HEK293 (cell line): ENCODE data around the gene SAMD11.

ENCODE experiments used
- CTCF ChIA-PET: fragments of 350-600 bp; formaldehyde crosslinking; extraction: SDS; loops from one replicate; lab custom pipeline; 2021; ENCODE audit warnings: antibody characterized with exemption; lab: Yijun Ruan, JAX
- POLR2A ChIA-PET: fragments of 300-600 bp; formaldehyde crosslinking; extraction: SDS; loops from one replicate; lab custom pipeline; 2020; ENCODE audit warnings: antibody characterized with exemption, inconsistent platforms; lab: Yijun Ruan, JAX
- H3K27ac ChIP-seq: fragments of 200-500 bp; sonication (Bioruptor generic); 2 replicates; pipeline ENCODE4 v1.5.1; 2014; ENCODE audit warnings: low read depth, low read length, control low read depth, inconsistent platforms; ENCODE audit errors: extremely low read depth
- H3K36me3 ChIP-seq, 2 experiments: fragments of 200-500 bp in 1 of 2; sonication (Bioruptor generic) in 1 of 2; 1 replicate in 1 of 2; 2 replicates in 1 of 2; pipeline ENCODE4 v1.5.1; 2014 to 2017; ENCODE audit warnings: inconsistent platforms in 2 of 2, low read length in 2 of 2; ENCODE audit not compliant: control insufficient read depth in 2 of 2, insufficient read depth in 1 of 2
- H3K4me1 ChIP-seq: fragments of 200-500 bp; sonication (Bioruptor generic); 2 replicates; pipeline ENCODE4 v1.5.1; 2014; ENCODE audit warnings: mild to moderate bottlenecking, low read length, inconsistent platforms; ENCODE audit not compliant: control insufficient read depth, insufficient read depth
- H3K4me3 ChIP-seq: 2 replicates; pipeline ENCODE4 v1.5.1; 2011; ENCODE audit warnings: low read depth, mild to moderate bottlenecking, control low read depth, low read length, moderate library complexity
- H3K9me3 ChIP-seq: fragments of 200-500 bp; sonication (Bioruptor generic); 2 replicates; pipeline ENCODE4 v1.5.1; 2014; ENCODE audit warnings: low read depth, low read length, inconsistent platforms; ENCODE audit not compliant: control insufficient read depth, insufficient read depth
- EGR2 ChIP-seq: fragments of 450-650 bp; formaldehyde crosslinking; IDR thresholded peaks from 2 replicates; pipeline ENCODE4 v1.5.1; 2016; ENCODE audit warnings: low read depth, missing biosample characterization, missing genetic modification characterization
- FEZF1 ChIP-seq: fragments of 450-650 bp; formaldehyde crosslinking; IDR thresholded peaks from 2 replicates; pipeline ENCODE4 v1.5.1; 2016; ENCODE audit warnings: missing biosample characterization, missing genetic modification characterization
- GFI1B ChIP-seq: fragments of 450-650 bp; formaldehyde crosslinking; IDR thresholded peaks from 2 replicates; pipeline ENCODE4 v1.5.1; 2016; ENCODE audit warnings: missing biosample characterization, missing genetic modification characterization
- GLIS2 ChIP-seq: fragments of 450-650 bp; formaldehyde crosslinking; IDR thresholded peaks from 2 replicates; pipeline ENCODE4 v1.5.1; 2016; ENCODE audit warnings: missing biosample characterization, missing genetic modification characterization
- KLF1 ChIP-seq: fragments of 450-650 bp; formaldehyde crosslinking; IDR thresholded peaks from 2 replicates; pipeline ENCODE4 v1.5.1; 2016; ENCODE audit warnings: missing biosample characterization, missing genetic modification characterization
- OVOL3 ChIP-seq: fragments of 450-650 bp; formaldehyde crosslinking; IDR thresholded peaks from 2 replicates; pipeline ENCODE4 v1.5.1; 2016; ENCODE audit warnings: missing biosample characterization, missing genetic modification characterization
- SCRT1 ChIP-seq: fragments of 450-650 bp; formaldehyde crosslinking; IDR thresholded peaks from 2 replicates; pipeline ENCODE4 v1.5.1; 2016; ENCODE audit warnings: missing biosample characterization, missing genetic modification characterization, borderline replicate concordance
- SETDB1 ChIP-seq: IDR thresholded peaks from one replicate; pipeline ENCODE4 v1.6.1; 2017; ENCODE audit warnings: mild to moderate bottlenecking, low read length, moderate library complexity, mixed read lengths; ENCODE audit not compliant: insufficient read length
- ZBTB20 ChIP-seq: fragments of 450-650 bp; formaldehyde crosslinking; IDR thresholded peaks from 2 replicates; pipeline ENCODE4 v1.5.1; 2016; ENCODE audit warnings: missing biosample characterization, missing genetic modification characterization
- ZFHX2 ChIP-seq: fragments of 450-650 bp; formaldehyde crosslinking; conservative IDR thresholded peaks from 2 replicates; pipeline ENCODE4 v1.5.1; 2016; ENCODE audit warnings: missing biosample characterization, missing genetic modification characterization
- ZIC2 ChIP-seq: fragments of 450-650 bp; formaldehyde crosslinking; IDR thresholded peaks from 2 replicates; pipeline ENCODE4 v1.5.1; 2016; ENCODE audit warnings: missing biosample characterization, missing genetic modification characterization
- ZNF10 ChIP-seq: fragments of 450-650 bp; formaldehyde crosslinking; IDR thresholded peaks from 2 replicates; pipeline ENCODE4 v1.5.1; 2017; ENCODE audit warnings: missing biosample characterization, missing genetic modification characterization
- ZNF132 ChIP-seq: fragments of 450-650 bp; formaldehyde crosslinking; IDR thresholded peaks from 2 replicates; pipeline ENCODE4 v1.5.1; 2017; ENCODE audit warnings: missing biosample characterization, missing genetic modification characterization, borderline replicate concordance
- ZNF138 ChIP-seq: fragments of 450-650 bp; formaldehyde crosslinking; IDR thresholded peaks from 2 replicates; pipeline ENCODE4 v1.5.1; 2016; ENCODE audit warnings: missing biosample characterization, missing genetic modification characterization, borderline replicate concordance
- ZNF274 ChIP-seq, 2 experiments: fragments of 200-500 bp in 1 of 2; fragments of 450-650 bp in 1 of 2; sonication (Bioruptor generic) in 1 of 2; formaldehyde crosslinking in 1 of 2; IDR thresholded peaks; 2 replicates each; pipeline versions ENCODE4 v1.5.1 to v1.6.1; 2014 to 2016; ENCODE audit warnings: borderline replicate concordance in 1 of 2, inconsistent platforms in 1 of 2, low read length in 1 of 2, missing biosample characterization in 1 of 2, missing genetic modification characterization in 1 of 2
- ZNF350 ChIP-seq: fragments of 450-650 bp; formaldehyde crosslinking; IDR thresholded peaks from 2 replicates; pipeline ENCODE4 v1.5.0; 2017; ENCODE audit warnings: missing biosample characterization, mild to moderate bottlenecking, missing genetic modification characterization
- ZNF366 ChIP-seq: fragments of 450-650 bp; formaldehyde crosslinking; conservative IDR thresholded peaks from 2 replicates; pipeline ENCODE4 v1.5.1; 2016; ENCODE audit warnings: missing biosample characterization, missing genetic modification characterization
- ZNF501 ChIP-seq: fragments of 450-650 bp; formaldehyde crosslinking; IDR thresholded peaks from 2 replicates; pipeline ENCODE4 v1.5.1; 2016; ENCODE audit warnings: missing biosample characterization, missing genetic modification characterization
- ZNF558 ChIP-seq: fragments of 450-650 bp; formaldehyde crosslinking; IDR thresholded peaks from 2 replicates; pipeline ENCODE4 v1.5.1; 2016; ENCODE audit warnings: missing biosample characterization, missing genetic modification characterization
- ZNF560 ChIP-seq: fragments of 450-650 bp; formaldehyde crosslinking; IDR thresholded peaks from 2 replicates; pipeline ENCODE4 v1.5.1; 2017; ENCODE audit warnings: missing biosample characterization, missing genetic modification characterization, borderline replicate concordance
- ZNF561 ChIP-seq: fragments of 450-650 bp; IDR thresholded peaks from 2 replicates; pipeline ENCODE4 v1.5.1; 2018; ENCODE audit warnings: missing biosample characterization, missing genetic modification characterization, borderline replicate concordance
- ZNF600 ChIP-seq: fragments of 450-650 bp; formaldehyde crosslinking; IDR thresholded peaks from 2 replicates; pipeline ENCODE4 v1.5.1; 2016; ENCODE audit warnings: missing biosample characterization, missing genetic modification characterization
- ZNF621 ChIP-seq: fragments of 450-650 bp; formaldehyde crosslinking; IDR thresholded peaks from 2 replicates; pipeline ENCODE4 v1.5.1; 2017; ENCODE audit warnings: missing biosample characterization, missing genetic modification characterization
- ZNF654 ChIP-seq: fragments of 450-650 bp; formaldehyde crosslinking; IDR thresholded peaks from 2 replicates; pipeline ENCODE4 v1.5.1; 2016; ENCODE audit warnings: low read depth, missing biosample characterization, missing genetic modification characterization
- ZNF830 ChIP-seq: fragments of 450-650 bp; IDR thresholded peaks from 2 replicates; pipeline ENCODE4 v1.5.0; 2018; ENCODE audit warnings: missing biosample characterization, missing genetic modification characterization, low read depth, mild to moderate bottlenecking, moderate library complexity
- ZSCAN16 ChIP-seq: fragments of 450-650 bp; formaldehyde crosslinking; IDR thresholded peaks from 2 replicates; pipeline ENCODE4 v1.5.1; 2016; ENCODE audit warnings: missing biosample characterization, missing genetic modification characterization
- ZXDB ChIP-seq: fragments of 450-650 bp; formaldehyde crosslinking; IDR thresholded peaks from 2 replicates; pipeline ENCODE4 v1.5.1; 2016; ENCODE audit warnings: missing biosample characterization, missing genetic modification characterization
- TF ChIP-seq, protein P1 (sequence below): fragments of 450-650 bp; formaldehyde crosslinking; IDR thresholded peaks from 2 replicates; pipeline ENCODE4 v1.5.1; 2017; ENCODE audit warnings: missing biosample characterization, missing genetic modification characterization
- TF ChIP-seq, protein P2 (sequence below): fragments of 450-650 bp; IDR thresholded peaks from 2 replicates; pipeline ENCODE4 v1.5.1; 2018; ENCODE audit warnings: missing biosample characterization, mild to moderate bottlenecking, missing genetic modification characterization
- TF ChIP-seq, protein P3 (sequence below): fragments of 450-650 bp; formaldehyde crosslinking; IDR thresholded peaks from 2 replicates; pipeline ENCODE4 v1.5.1; 2017; ENCODE audit warnings: missing biosample characterization, mild to moderate bottlenecking, missing genetic modification characterization, moderate library complexity
- TF ChIP-seq, protein P4 (sequence below): fragments of 450-650 bp; formaldehyde crosslinking; IDR thresholded peaks from 2 replicates; pipeline ENCODE4 v1.5.1; 2017; ENCODE audit warnings: missing biosample characterization, missing genetic modification characterization

SAMD11 gene

DNA sequence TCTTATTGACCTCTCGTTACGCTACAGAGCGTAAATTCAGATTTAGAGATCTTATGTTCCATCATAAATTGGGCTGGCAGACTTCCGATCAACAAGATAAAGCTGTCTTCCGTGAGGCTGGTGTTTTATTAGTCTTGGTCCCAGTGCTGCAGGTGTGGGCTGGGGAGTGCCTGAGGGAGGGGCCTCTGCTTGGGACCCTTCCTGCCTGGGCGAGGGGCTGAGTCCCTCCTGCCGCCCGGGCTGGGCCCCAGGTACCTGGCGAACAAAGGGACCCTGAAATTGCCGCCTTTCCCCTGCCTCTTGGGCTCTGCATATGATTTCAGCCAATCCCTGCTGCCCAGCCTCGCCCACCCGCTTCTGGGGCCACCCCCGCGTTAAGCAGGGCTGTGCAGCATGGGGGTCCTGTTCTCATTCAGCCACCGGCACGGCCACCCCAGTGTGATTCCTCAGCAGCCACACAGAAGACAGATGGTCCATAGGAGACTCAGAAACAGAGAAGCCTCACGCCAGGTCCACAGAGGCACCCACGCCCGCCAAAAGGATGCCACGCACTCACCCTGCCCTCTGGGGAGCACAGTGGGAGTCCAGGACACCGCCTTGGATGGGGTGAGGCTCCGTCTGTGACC is 6.1 kb upstream of the SAMD11 start:
- H3K4me3 ChIP-seq: no peak overlapping the region
- peaks cover 0 to 17% of the 10 kb centered on the region in 2 experiments; a peak in 1 of 3 replicates for H3K36me3 ChIP-seq
- POLR2A ChIA-PET: interaction anchor here (1.1 to 5.2 kb wide), 5 partner anchors 11 to 59 kb away, joined by 4 to 106 read pairs (median 5); partner anchors contain the start of gene NOC2L
- H3K9me3 ChIP-seq: no peaks in the 10 kb centered on the region
- CTCF ChIA-PET: interaction anchor here (3.9 kb wide), 1 partner anchor 12 kb away, joined by 26 read pairs; no protein-coding TSS in a partner anchor
- H3K27ac ChIP-seq: peak overlapping the region; percentile 94
- peaks cover 32% of the 10 kb centered on the region for H3K4me1 ChIP-seq
- TF ChIP-seq ZIC2 (tag by site-specific recombination): peak; percentile 54; the same call in 1 of the 2 replicates
- peak; percentile 65 for TF ChIP-seq KLF1 (tag by site-specific recombination)
- TF ChIP-seq ZNF350 (tag by site-specific recombination): no peak
- TF ChIP-seq ZNF600 (tag by site-specific recombination): peak; percentile 62
- TF ChIP-seq ZNF366 (tag by site-specific recombination): peak; percentile 30; the same call in 1 of the 2 replicates
- TF ChIP-seq, protein P1, sequence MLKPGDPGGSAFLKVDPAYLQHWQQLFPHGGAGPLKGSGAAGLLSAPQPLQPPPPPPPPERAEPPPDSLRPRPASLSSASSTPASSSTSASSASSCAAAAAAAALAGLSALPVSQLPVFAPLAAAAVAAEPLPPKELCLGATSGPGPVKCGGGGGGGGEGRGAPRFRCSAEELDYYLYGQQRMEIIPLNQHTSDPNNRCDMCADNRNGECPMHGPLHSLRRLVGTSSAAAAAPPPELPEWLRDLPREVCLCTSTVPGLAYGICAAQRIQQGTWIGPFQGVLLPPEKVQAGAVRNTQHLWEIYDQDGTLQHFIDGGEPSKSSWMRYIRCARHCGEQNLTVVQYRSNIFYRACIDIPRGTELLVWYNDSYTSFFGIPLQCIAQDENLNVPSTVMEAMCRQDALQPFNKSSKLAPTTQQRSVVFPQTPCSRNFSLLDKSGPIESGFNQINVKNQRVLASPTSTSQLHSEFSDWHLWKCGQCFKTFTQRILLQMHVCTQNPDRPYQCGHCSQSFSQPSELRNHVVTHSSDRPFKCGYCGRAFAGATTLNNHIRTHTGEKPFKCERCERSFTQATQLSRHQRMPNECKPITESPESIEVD: peak; percentile 36
- TF ChIP-seq, protein P2, sequence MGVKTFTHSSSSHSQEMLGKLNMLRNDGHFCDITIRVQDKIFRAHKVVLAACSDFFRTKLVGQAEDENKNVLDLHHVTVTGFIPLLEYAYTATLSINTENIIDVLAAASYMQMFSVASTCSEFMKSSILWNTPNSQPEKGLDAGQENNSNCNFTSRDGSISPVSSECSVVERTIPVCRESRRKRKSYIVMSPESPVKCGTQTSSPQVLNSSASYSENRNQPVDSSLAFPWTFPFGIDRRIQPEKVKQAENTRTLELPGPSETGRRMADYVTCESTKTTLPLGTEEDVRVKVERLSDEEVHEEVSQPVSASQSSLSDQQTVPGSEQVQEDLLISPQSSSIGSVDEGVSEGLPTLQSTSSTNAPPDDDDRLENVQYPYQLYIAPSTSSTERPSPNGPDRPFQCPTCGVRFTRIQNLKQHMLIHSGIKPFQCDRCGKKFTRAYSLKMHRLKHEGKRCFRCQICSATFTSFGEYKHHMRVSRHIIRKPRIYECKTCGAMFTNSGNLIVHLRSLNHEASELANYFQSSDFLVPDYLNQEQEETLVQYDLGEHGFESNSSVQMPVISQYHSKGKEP (tag by site-specific recombination): no peak; the same call in 1 of the 2 replicates
- TF ChIP-seq SCRT1: peak; percentile 41; the same call in 1 of the 2 replicates
- TF ChIP-seq EGR2 (tag by site-specific recombination): peak; percentile 61; the same call in 1 of the 2 replicates
- TF ChIP-seq GLIS2 (tag by site-specific recombination): peak; percentile 41
- TF ChIP-seq FEZF1 (tag by site-specific recombination): peak; percentile 56; the same call in 1 of the 2 replicates
- no peak for TF ChIP-seq ZNF274 (IDR thresholded peaks at IDR 0.05; ENCODE audit: low read length)
- no peak for TF ChIP-seq ZNF274 (tag by site-specific recombination; IDR thresholded peaks at IDR 0.05; ENCODE audit: borderline replicate concordance)
- TF ChIP-seq, protein P3, sequence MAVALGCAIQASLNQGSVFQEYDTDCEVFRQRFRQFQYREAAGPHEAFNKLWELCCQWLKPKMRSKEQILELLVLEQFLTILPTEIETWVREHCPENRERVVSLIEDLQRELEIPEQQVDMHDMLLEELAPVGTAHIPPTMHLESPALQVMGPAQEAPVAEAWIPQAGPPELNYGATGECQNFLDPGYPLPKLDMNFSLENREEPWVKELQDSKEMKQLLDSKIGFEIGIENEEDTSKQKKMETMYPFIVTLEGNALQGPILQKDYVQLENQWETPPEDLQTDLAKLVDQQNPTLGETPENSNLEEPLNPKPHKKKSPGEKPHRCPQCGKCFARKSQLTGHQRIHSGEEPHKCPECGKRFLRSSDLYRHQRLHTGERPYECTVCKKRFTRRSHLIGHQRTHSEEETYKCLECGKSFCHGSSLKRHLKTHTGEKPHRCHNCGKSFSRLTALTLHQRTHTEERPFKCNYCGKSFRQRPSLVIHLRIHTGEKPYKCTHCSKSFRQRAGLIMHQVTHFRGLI (tag by site-specific recombination): no peak
- no peak for TF ChIP-seq ZNF830 (tag by site-specific recombination)
- peak; percentile 74 for TF ChIP-seq ZBTB20 (tag by site-specific recombination)
- peak; percentile 38; the same call in 1 of the 2 replicates for TF ChIP-seq GFI1B (tag by site-specific recombination)
- no peak for TF ChIP-seq ZNF10 (tag by site-specific recombination)
- peak; percentile 83 for TF ChIP-seq ZXDB (tag by site-specific recombination)
- 0 out of 2 replicates have a peak, but pooled peaks have one; percentile 15 for TF ChIP-seq OVOL3
- no peak for TF ChIP-seq ZNF132 (tag by site-specific recombination)
- no peak for TF ChIP-seq ZNF561 (tag by site-specific recombination)
- TF ChIP-seq ZNF621 (tag by site-specific recombination): no peak
- TF ChIP-seq ZNF501: 0 out of 2 replicates have a peak, but pooled peaks have one; percentile 38
- TF ChIP-seq ZNF654 (tag by site-specific recombination): no peak
- no peak for TF ChIP-seq ZSCAN16 (tag by site-specific recombination)
- peak; percentile 76 for TF ChIP-seq ZFHX2
- TF ChIP-seq ZNF560 (tag by site-specific recombination): no peak
- no peak for TF ChIP-seq SETDB1
- TF ChIP-seq ZNF138 (tag by site-specific recombination): no peak
- TF ChIP-seq, protein P4, sequence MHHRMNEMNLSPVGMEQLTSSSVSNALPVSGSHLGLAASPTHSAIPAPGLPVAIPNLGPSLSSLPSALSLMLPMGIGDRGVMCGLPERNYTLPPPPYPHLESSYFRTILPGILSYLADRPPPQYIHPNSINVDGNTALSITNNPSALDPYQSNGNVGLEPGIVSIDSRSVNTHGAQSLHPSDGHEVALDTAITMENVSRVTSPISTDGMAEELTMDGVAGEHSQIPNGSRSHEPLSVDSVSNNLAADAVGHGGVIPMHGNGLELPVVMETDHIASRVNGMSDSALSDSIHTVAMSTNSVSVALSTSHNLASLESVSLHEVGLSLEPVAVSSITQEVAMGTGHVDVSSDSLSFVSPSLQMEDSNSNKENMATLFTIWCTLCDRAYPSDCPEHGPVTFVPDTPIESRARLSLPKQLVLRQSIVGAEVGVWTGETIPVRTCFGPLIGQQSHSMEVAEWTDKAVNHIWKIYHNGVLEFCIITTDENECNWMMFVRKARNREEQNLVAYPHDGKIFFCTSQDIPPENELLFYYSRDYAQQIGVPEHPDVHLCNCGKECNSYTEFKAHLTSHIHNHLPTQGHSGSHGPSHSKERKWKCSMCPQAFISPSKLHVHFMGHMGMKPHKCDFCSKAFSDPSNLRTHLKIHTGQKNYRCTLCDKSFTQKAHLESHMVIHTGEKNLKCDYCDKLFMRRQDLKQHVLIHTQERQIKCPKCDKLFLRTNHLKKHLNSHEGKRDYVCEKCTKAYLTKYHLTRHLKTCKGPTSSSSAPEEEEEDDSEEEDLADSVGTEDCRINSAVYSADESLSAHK (tag by site-specific recombination): peak; percentile 26; the same call in 1 of the 2 replicates
- TF ChIP-seq ZNF558 (tag by site-specific recombination): no peak
